SJSA1 (cell line): ENCODE data around the gene KCNJ5. TPM values are rescaled to one million over a fixed set of nuclear protein-coding genes. Genes with fewer than 3 reads are reported as not detected.
A peak's percentile ranks its signal among the peaks of the same experiment; 100 is the strongest.

Experiments used
- DNase-seq, 2 experiments: peaks; one replicate each; pipeline ENCODE4 v3.0.0-alpha.2; 2015 to 2020; ENCODE audit warnings: low spot score in 2 of 2, low read depth in 1 of 2
- H3K27ac ChIP-seq: fragments of 250-450 bp; sonication (Bioruptor Pico); 2 replicates; pipeline ENCODE4 v1.5.1; 2020; ENCODE audit warnings: mild to moderate bottlenecking, moderate library complexity
- H3K27me3 ChIP-seq: fragments of 250-450 bp; sonication (Bioruptor Pico); replicated peaks from 2 replicates; pipeline ENCODE4 v1.5.1; 2020; ENCODE audit warnings: mild to moderate bottlenecking, moderate library complexity
- H3K36me3 ChIP-seq: fragments of 250-450 bp; sonication (Bioruptor Pico); 2 replicates; pipeline ENCODE4 v1.5.1; 2020; ENCODE audit warnings: mild to moderate bottlenecking
- H3K4me1 ChIP-seq: fragments of 250-450 bp; sonication (Bioruptor Pico); replicated peaks from 2 replicates; pipeline ENCODE4 v1.6.1; 2021; ENCODE audit warnings: mild to moderate bottlenecking
- H3K4me3 ChIP-seq: fragments of 250-450 bp; sonication (Bioruptor Pico); 2 replicates; pipeline ENCODE4 v1.5.1; 2020; ENCODE audit warnings: mild to moderate bottlenecking
- H3K9me3 ChIP-seq: fragments of 250-450 bp; sonication (Bioruptor Pico); replicated peaks from 2 replicates; pipeline ENCODE4 v1.5.1; 2020; ENCODE audit warnings: mild to moderate bottlenecking
- total RNA-seq: library from RNA; depleted of rRNA; stranded (reverse); fragments of >200 nt; shearing (Covaris generic); gene quantifications from 2 replicates; pipeline ENCODE4 v1.2.3, GENCODE V29; 2014

The KCNJ5 gene
- total RNA-seq, 1 experiment from 2014 or later, result not detected

DNA sequence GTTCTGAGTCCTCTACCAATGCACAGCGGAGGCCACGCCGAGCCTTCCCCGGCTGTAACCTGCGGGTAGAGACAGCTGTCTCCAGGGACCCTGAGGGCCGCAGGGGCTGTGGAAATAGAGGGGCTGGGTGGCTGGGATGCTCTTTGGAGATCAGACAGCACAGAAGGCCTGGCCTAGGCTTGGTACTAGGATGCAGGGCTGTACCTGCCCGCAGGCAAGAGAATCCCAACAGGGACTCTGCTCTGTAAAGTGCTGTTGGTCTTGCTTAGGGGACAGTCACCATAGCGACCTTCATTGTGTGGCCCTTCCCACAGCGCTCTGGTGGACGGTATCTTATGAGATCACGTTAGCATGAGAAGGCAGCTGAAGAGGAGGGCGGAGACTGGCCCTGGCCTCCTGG is 11.3 kb upstream of the KCNJ5 start:
- Histone ChIP-seq H3K27me3 (no peaks in the 10 kb centered on the region), H3K36me3 (no peaks in the 10 kb centered on the region)
- DNase-seq, result no peak

DNA sequence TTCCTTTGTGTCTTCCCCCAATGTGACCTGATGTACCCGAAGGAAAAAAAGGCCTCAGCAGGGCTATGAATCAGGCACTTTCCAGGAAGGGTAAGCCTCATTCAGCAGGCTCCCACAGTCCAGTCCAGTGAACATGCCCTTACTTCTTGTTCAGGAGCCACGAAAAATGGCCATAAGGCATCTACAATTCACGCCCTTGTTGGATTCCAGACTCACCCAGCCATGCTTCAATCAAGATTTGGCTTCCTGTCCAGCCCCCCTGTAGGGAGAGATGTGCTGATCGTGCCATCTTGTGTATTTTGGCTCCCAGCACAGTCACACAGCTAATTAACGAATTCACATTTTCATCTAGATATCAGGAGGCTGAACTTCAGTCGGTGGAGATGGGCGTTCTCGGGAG is 9.9 kb upstream of the KCNJ5 start:
- Histone ChIP-seq H3K27me3 (no peaks in the 10 kb centered on the region), H3K9me3 (no peaks in the 10 kb centered on the region), H3K4me1 (no peaks in the 10 kb centered on the region), H3K4me3 (no peak overlapping the region), H3K36me3 (no peaks in the 10 kb centered on the region), H3K27ac (no peak overlapping the region)
- no peak for DNase-seq

More for the DNA sequence above, 11.3 kb upstream of the KCNJ5 start:
- H3K27ac ChIP-seq, result no peak overlapping the region
- H3K4me1 ChIP-seq, result no peaks in the 10 kb centered on the region
- no peak overlapping the region for H3K4me3 ChIP-seq
- H3K9me3 ChIP-seq, result no peaks in the 10 kb centered on the region

GRCh38 chr11:128882451-128882850 is 8.7 kb upstream of the KCNJ5 start:
- no peaks in the 10 kb centered on the region for H3K4me1 ChIP-seq
- DNase-seq, result no peak
- no peaks in the 10 kb centered on the region for H3K27me3 ChIP-seq

GRCh38 chr11:128884054-128884453 is 7.1 kb upstream of the KCNJ5 start:
- no peak overlapping the region for H3K4me3 ChIP-seq

More at GRCh38 chr11:128882451-128882850, 8.7 kb upstream of the KCNJ5 start:
- no peaks in the 10 kb centered on the region for H3K9me3 ChIP-seq
- H3K27ac ChIP-seq, result no peak overlapping the region
- H3K4me3 ChIP-seq, result no peak overlapping the region
- no peaks in the 10 kb centered on the region for H3K36me3 ChIP-seq

GRCh38 chr11:128884703-128885338 is 6.3 kb upstream of the KCNJ5 start:
- peaks cover 6% of the 10 kb centered on the region; the same call in 1 of the 2 replicates for H3K27me3 ChIP-seq
- H3K4me3 ChIP-seq, result no peak overlapping the region
- no peaks in the 10 kb centered on the region for H3K9me3 ChIP-seq
- peak in 1 of 2 experiments; percentile 19 for DNase-seq
- no peaks in the 10 kb centered on the region for H3K4me1 ChIP-seq
- H3K36me3 ChIP-seq, result no peaks in the 10 kb centered on the region
- H3K27ac ChIP-seq, result no peak overlapping the region

More at GRCh38 chr11:128884054-128884453, 7.1 kb upstream of the KCNJ5 start:
- no peak for DNase-seq
- Histone ChIP-seq H3K9me3 (no peaks in the 10 kb centered on the region), H3K27me3 (no peaks in the 10 kb centered on the region), H3K27ac (no peak overlapping the region), H3K36me3 (no peaks in the 10 kb centered on the region), H3K4me1 (no peaks in the 10 kb centered on the region)

DNA sequence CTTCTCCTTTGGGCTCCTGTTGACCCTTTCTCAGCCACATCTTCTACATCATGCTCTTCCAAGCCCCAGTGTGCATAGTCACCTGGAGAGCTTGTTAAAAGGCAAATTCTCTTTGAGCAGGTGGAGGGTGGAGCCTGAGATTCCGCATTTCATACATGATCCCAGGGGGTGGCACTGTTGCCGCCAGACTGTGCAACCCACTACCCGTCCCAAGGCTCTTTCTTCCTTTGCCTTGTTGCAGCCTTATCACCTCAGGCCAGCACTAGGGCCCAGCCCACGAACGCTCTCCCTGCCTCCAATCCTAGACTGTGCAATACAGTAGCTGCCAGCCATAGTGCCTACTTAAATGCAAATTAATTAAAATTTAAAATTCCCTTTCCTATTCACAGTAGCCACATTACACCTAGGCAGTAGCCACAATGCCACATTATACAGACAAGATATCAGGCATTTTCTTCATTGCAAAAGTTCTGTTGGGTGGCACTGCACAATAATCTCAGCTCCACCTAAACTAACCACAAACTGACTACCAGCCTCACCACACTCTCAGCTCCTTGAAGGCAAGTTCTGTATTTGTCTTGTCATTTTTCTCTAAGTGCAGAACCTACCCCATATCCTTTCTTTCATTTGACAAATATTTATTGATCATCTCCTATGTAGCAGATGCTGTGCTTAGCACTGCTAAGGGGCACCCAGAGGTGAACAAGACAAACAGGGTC is 4.6 kb upstream of the KCNJ5 start:
- Histone ChIP-seq H3K36me3 (no peaks in the 10 kb centered on the region), H3K27ac (no peak overlapping the region), H3K27me3 (peaks cover 17% of the 10 kb centered on the region), H3K4me3 (no peak overlapping the region), H3K9me3 (no peaks in the 10 kb centered on the region), H3K4me1 (peaks cover 3% of the 10 kb centered on the region; the same call in 1 of the 2 replicates)
- no peak for DNase-seq

DNA sequence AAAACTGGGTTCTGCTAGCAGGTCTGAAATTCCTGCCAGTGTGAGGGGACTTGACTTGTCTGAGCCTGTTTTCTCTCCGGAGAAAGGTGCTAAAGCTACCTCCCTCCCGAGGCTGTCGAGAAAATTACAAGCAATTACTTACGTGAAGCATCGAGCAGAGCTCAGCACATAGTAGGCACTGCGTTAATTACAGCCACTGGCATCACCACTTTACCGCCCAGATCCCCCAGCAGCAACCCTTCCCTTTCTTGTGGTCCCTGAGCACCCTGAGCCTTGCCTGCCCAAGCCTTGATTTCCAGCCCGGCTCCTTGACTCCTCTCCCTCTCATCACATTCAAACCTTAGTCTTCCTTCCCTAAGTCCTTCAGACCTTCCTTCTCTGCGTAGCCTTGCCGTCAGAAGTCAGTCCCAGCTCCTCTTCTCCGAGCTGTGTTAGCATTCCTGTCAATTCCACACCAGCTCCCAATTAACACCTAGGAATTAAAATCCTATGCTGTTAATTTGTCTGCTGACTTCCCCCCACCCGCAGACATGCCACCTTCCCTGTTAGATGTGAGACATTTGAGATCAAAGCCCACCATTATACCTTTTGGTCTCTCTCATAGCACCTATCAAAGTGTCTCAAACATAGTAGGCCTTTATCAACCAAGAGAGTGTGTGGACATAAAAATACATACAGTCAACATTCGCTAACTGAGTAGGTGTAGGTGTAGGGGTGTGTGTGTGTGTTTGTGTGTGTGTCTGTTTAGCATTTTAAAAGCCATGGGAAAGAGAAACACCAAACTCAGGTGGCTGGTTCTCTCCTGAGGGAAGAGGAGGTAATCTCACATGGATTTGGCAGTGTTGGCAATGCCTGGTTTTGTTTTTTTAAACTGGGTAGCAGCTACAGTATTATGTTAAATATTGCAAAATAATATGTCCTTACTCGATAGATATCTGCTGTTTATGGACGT is 2.8 kb upstream of the KCNJ5 start:
- Histone ChIP-seq H3K9me3 (no peaks in the 10 kb centered on the region), H3K27ac (no peak overlapping the region), H3K4me3 (no peak overlapping the region), H3K36me3 (no peaks in the 10 kb centered on the region), H3K4me1 (peaks cover 3% of the 10 kb centered on the region; the same call in 1 of the 2 replicates), H3K27me3 (peaks cover 17% of the 10 kb centered on the region)
- no peak for DNase-seq

DNA sequence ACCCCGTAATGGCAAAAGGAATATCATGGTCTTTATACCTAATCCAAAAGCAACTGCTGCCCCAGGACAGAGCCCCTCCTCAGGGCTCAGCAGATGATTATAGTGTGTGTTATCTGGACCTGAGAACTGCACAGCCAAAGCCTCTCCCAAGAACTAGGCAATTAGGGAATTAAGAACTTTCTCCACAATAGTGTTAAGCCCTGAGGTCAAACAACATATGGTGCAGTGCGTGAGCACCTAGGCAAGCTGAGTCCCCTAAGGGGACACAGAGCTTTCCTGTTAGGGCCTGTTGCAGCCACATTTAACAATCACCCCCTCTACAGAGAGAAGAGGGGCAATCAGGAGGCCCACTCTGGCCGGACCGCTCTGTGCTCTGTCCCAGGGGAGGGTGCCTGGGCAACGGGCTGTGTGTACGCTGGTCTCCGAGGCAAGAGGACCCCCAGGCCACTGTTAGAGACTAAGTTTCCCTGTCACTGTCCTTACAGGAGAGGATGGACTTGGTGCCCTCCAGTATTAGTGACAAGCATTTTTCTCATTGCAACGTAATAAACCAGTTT is 1.4 kb upstream of the KCNJ5 start:
- Histone ChIP-seq H3K27ac (no peak overlapping the region), H3K4me3 (no peak overlapping the region), H3K9me3 (no peaks in the 10 kb centered on the region), H3K4me1 (peaks cover 3% of the 10 kb centered on the region; the same call in 1 of the 2 replicates), H3K36me3 (no peaks in the 10 kb centered on the region), H3K27me3 (peaks cover 17% of the 10 kb centered on the region)
- DNase-seq, result no peak

DNA sequence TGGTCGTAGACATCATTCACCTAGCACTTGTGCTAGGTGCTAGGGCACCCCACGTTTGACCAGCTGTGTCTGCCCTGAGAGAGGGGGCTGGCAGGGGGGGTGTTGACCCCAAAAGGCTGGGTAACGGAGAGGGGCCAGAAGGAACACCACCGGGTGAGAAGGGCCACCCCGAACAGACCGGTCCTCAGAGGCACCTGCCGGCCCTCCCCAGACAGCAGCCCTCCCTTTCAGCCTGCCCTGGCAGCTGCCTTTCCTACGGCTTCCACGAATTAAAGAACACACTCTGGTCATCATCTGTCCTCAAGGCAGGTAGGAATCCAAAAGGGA is 977 bp upstream of the KCNJ5 start:
- Histone ChIP-seq H3K36me3 (no peaks in the 10 kb centered on the region), H3K4me1 (peaks cover 3% of the 10 kb centered on the region; the same call in 1 of the 2 replicates), H3K27me3 (peaks cover 17% of the 10 kb centered on the region), H3K27ac (no peak overlapping the region), H3K9me3 (no peaks in the 10 kb centered on the region), H3K4me3 (no peak overlapping the region)
- DNase-seq, result no peak

- H3K4me1 ChIP-seq, result peaks cover 3% of the 10 kb centered on the region; the same call in 1 of the 2 replicates
- no peak for DNase-seq
- no peak overlapping the region for H3K4me3 ChIP-seq
- no peak overlapping the region for H3K27ac ChIP-seq
- peaks cover 17% of the 10 kb centered on the region for H3K27me3 ChIP-seq
- no peaks in the 10 kb centered on the region for H3K9me3 ChIP-seq
- H3K36me3 ChIP-seq, result no peaks in the 10 kb centered on the region
Measured at GRCh38 chr11:128891913-128892398, 800 bp downstream of the KCNJ5 start.

- H3K4me1 ChIP-seq, result peaks cover 3% of the 10 kb centered on the region; the same call in 1 of the 2 replicates
- no peak overlapping the region for H3K27ac ChIP-seq
- no peak for DNase-seq
- no peaks in the 10 kb centered on the region for H3K36me3 ChIP-seq
- H3K27me3 ChIP-seq, result peaks cover 17% of the 10 kb centered on the region
- H3K9me3 ChIP-seq, result no peaks in the 10 kb centered on the region
- H3K4me3 ChIP-seq, result no peak overlapping the region
Measured at GRCh38 chr11:128892866-128893565, 1.9 kb downstream of the KCNJ5 start.

- H3K4me1 ChIP-seq, result peaks cover 3% of the 10 kb centered on the region; the same call in 1 of the 2 replicates
- H3K27me3 ChIP-seq, result peaks cover 17% of the 10 kb centered on the region
- H3K27ac ChIP-seq, result no peak overlapping the region
Measured at GRCh38 chr11:128893578-128894285, 2.6 kb downstream of the KCNJ5 start.

More at GRCh38 chr11:128893578-128894285, 2.6 kb downstream of the KCNJ5 start:
- H3K9me3 ChIP-seq, result no peaks in the 10 kb centered on the region
- H3K36me3 ChIP-seq, result no peaks in the 10 kb centered on the region
- no peak for DNase-seq
- H3K4me3 ChIP-seq, result no peak overlapping the region
